ENCODE results near the gene KRTAP21-2. TPM values are rescaled to one million over a fixed set of nuclear protein-coding genes. Genes with fewer than 3 reads are reported as not detected.

KRTAP21-2 gene
- total RNA-seq, 3 donors from 2014 or later, result not detected

GRCh38 chr21:30714456-30714855 is 32.6 kb downstream of the KRTAP21-2 start:
- Mint-ChIP-seq H3K4me1 (ENCODE audit: low read depth) (peaks cover 27% of the 10 kb centered on the region), H3K4me3 (no peak overlapping the region), H3K9me3 (peaks cover 12% of the 10 kb centered on the region), H3K36me3 (ENCODE audit: insufficient read depth) (no peaks in the 10 kb centered on the region), H3K27me3 (ENCODE audit: low read depth) (no peaks in the 10 kb centered on the region)
- ATAC-seq, result no peak
- no peak for DNase-seq

- DNase-seq (no peak), ATAC-seq (no peak)
- Mint-ChIP-seq H3K4me1 (ENCODE audit: low read depth) (peaks cover 20% of the 10 kb centered on the region), H3K27me3 (ENCODE audit: low read depth) (no peaks in the 10 kb centered on the region), H3K4me3 (no peak overlapping the region), H3K9me3 (peaks cover 12% of the 10 kb centered on the region), H3K36me3 (ENCODE audit: insufficient read depth) (no peaks in the 10 kb centered on the region)
Measured at GRCh38 chr21:30713766-30714165, 33.3 kb downstream of the KRTAP21-2 start.

- H3K36me3 Mint-ChIP-seq (ENCODE audit: insufficient read depth), result no peaks in the 10 kb centered on the region
- no peaks in the 10 kb centered on the region for H3K27me3 Mint-ChIP-seq (ENCODE audit: low read depth)
- peaks cover 14% of the 10 kb centered on the region for H3K4me1 Mint-ChIP-seq (ENCODE audit: low read depth)
- H3K4me3 Mint-ChIP-seq, result no peak overlapping the region
- H3K9me3 Mint-ChIP-seq, result peaks cover 6% of the 10 kb centered on the region
- DNase-seq (no peak), ATAC-seq (peak; percentile 93)
Measured at GRCh38 chr21:30710499-30710898, 36.6 kb downstream of the KRTAP21-2 start.

- Mint-ChIP-seq H3K4me3 (no peak overlapping the region), H3K4me1 (ENCODE audit: low read depth) (peaks cover 14% of the 10 kb centered on the region), H3K9me3 (peaks cover 9% of the 10 kb centered on the region), H3K36me3 (ENCODE audit: insufficient read depth) (no peaks in the 10 kb centered on the region), H3K27me3 (ENCODE audit: low read depth) (no peaks in the 10 kb centered on the region)
- no peak for DNase-seq
- peak in 1 of 2 donors; percentile 20 for ATAC-seq
Measured at GRCh38 chr21:30707409-30707808, 39.6 kb downstream of the KRTAP21-2 start.

Other genes starting within 250 kb of the KRTAP21-2 start
- not detected for gene KRTAP19-5, start 245.1 kb downstream of the KRTAP21-2 start, total RNA-seq
- not detected for gene KRTAP19-6, start 205.4 kb downstream of the KRTAP21-2 start, total RNA-seq
- not detected for gene KRTAP19-7, start 185.9 kb downstream of the KRTAP21-2 start, total RNA-seq
- gene KRTAP22-2, start 156.9 kb downstream of the KRTAP21-2 start, total RNA-seq, result not detected
- not detected for gene KRTAP6-3, start 154.8 kb downstream of the KRTAP21-2 start, total RNA-seq
- not detected for gene KRTAP6-2, start 148.4 kb downstream of the KRTAP21-2 start, total RNA-seq
- gene KRTAP22-1, start 146.2 kb downstream of the KRTAP21-2 start, total RNA-seq, result not detected
- not detected for gene KRTAP6-1, start 133.3 kb downstream of the KRTAP21-2 start, total RNA-seq
- gene KRTAP20-1, start 130.8 kb downstream of the KRTAP21-2 start, total RNA-seq, result not detected
- not detected for gene KRTAP20-4, start 126.6 kb downstream of the KRTAP21-2 start, total RNA-seq
- gene KRTAP20-2, start 112.1 kb downstream of the KRTAP21-2 start, total RNA-seq, result not detected
- gene KRTAP20-3, start 104.4 kb downstream of the KRTAP21-2 start, total RNA-seq, result not detected
- gene KRTAP21-3, start 28.5 kb downstream of the KRTAP21-2 start, total RNA-seq, result not detected
- gene KRTAP21-1, start 8.2 kb upstream of the KRTAP21-2 start, total RNA-seq, result not detected
- gene KRTAP8-1, start 66.0 kb upstream of the KRTAP21-2 start, total RNA-seq, result not detected
- not detected for gene KRTAP7-1, start 82.5 kb upstream of the KRTAP21-2 start, total RNA-seq
- not detected for gene KRTAP11-1, start 134.3 kb upstream of the KRTAP21-2 start, total RNA-seq

Measured in activated T-cell treated with anti-CD3 and anti-CD28 coated beads, Interleukin-2, amount 50 U/mL, for 4 hours (primary cell).